ENCODE results near the gene B3GNT7. TPM values are rescaled to one million over a fixed set of nuclear protein-coding genes. Genes with fewer than 3 reads are reported as not detected.

The B3GNT7 gene
- total and polyA plus RNA-seq, 7 experiments from 2014 or later = 0.24 to 5.6 (median 0.95) TPM; not detected in 3

GRCh38 chr2:231351648-231352047 lies 43.9 kb upstream of the B3GNT7 start:
- Mint-ChIP-seq H3K27ac (no peak overlapping the region), H3K9me3 (peaks cover 0 to 3% (median 0%) of the 10 kb centered on the region in 11 donors), H3K36me3 (no peaks in the 10 kb centered on the region), H3K27me3 (peaks cover 0 to 20% (median 4%) of the 10 kb centered on the region in 5 donors), H3K4me1 (peaks cover 0 to 2% (median 0%) of the 10 kb centered on the region in 7 donors), H3K4me3 (no peak overlapping the region)
- ChIA-PET CTCF (no interaction called here), POLR2A (no interaction called here)
- ATAC-seq (no peak), DNase-seq (no peak)
- no peaks in the 10 kb centered on the region for H3K4me1 ChIP-seq (ENCODE audit: control insufficient read depth in 2 of 2, insufficient read depth in 2 of 2, low read length in 2 of 2)
- H3K27me3 ChIP-seq (ENCODE audit: control insufficient read depth in 2 of 2, insufficient read depth in 2 of 2, low read length in 2 of 2) = no peaks in the 10 kb centered on the region
- intact Hi-C loops (cut with micrococcal nuclease) = no loop called here
- no peaks in the 10 kb centered on the region for H3K36me3 ChIP-seq (ENCODE audit: control insufficient read depth in 2 of 3, insufficient read depth in 3 of 3, low read length in 3 of 3)
- H3K4me3 ChIP-seq (ENCODE audit: low read length) = no peak overlapping the region
- no peak overlapping the region for H3K27ac ChIP-seq (ENCODE audit: low read depth, low read length)
- no peaks in the 10 kb centered on the region for H3K9me3 ChIP-seq (ENCODE audit: control insufficient read depth in 2 of 3, low read length in 3 of 3)

GRCh38 chr2:231353469-231353868 lies 42.0 kb upstream of the B3GNT7 start:
- Histone ChIP-seq H3K36me3 (ENCODE audit: control insufficient read depth in 2 of 3, insufficient read depth in 3 of 3, low read length in 3 of 3) (no peaks in the 10 kb centered on the region), H3K27ac (ENCODE audit: low read depth, low read length) (no peak overlapping the region), H3K9me3 (ENCODE audit: control insufficient read depth in 2 of 3, low read length in 3 of 3) (no peaks in the 10 kb centered on the region), H3K4me3 (ENCODE audit: low read length) (no peak overlapping the region), H3K4me1 (ENCODE audit: control insufficient read depth in 2 of 2, insufficient read depth in 2 of 2, low read length in 2 of 2) (no peaks in the 10 kb centered on the region), H3K27me3 (ENCODE audit: control insufficient read depth in 2 of 2, insufficient read depth in 2 of 2, low read length in 2 of 2) (no peaks in the 10 kb centered on the region)
- Mint-ChIP-seq H3K27ac (no peak overlapping the region), H3K27me3 (peaks cover 0 to 7% (median 0%) of the 10 kb centered on the region in 5 donors), H3K9me3 (peaks cover 0 to 2% (median 0%) of the 10 kb centered on the region in 11 donors), H3K36me3 (no peaks in the 10 kb centered on the region), H3K4me1 (peaks cover 0 to 2% (median 0%) of the 10 kb centered on the region in 7 donors), H3K4me3 (no peak overlapping the region)
- no peak for DNase-seq
- no peak for ATAC-seq
- intact Hi-C loops (cut with micrococcal nuclease) = no loop called here
- POLR2A ChIA-PET = no interaction called here
- CTCF ChIA-PET = no interaction called here

- POLR2A ChIA-PET = no interaction called here
- ATAC-seq (no peak), DNase-seq (no peak)
- H3K9me3 ChIP-seq (ENCODE audit: control insufficient read depth in 2 of 3, low read length in 3 of 3) = no peaks in the 10 kb centered on the region
- intact Hi-C loops (cut with micrococcal nuclease) = no loop called here
- peaks cover 0 to under 1% (median 0%) of the 10 kb centered on the region in 7 donors for H3K4me1 Mint-ChIP-seq
- no peaks in the 10 kb centered on the region for H3K4me1 ChIP-seq (ENCODE audit: control insufficient read depth in 2 of 2, insufficient read depth in 2 of 2, low read length in 2 of 2)
- no peak overlapping the region for H3K27ac ChIP-seq (ENCODE audit: low read depth, low read length)
- no peaks in the 10 kb centered on the region for H3K36me3 Mint-ChIP-seq
- no peak overlapping the region for H3K4me3 ChIP-seq (ENCODE audit: low read length)
- no peak overlapping the region for H3K27ac Mint-ChIP-seq
- H3K36me3 ChIP-seq (ENCODE audit: control insufficient read depth in 2 of 3, insufficient read depth in 3 of 3, low read length in 3 of 3) = no peaks in the 10 kb centered on the region
- peaks cover 0 to 2% (median 0%) of the 10 kb centered on the region in 5 donors for H3K27me3 Mint-ChIP-seq
- CTCF ChIA-PET = no interaction called here
- no peak overlapping the region for H3K4me3 Mint-ChIP-seq
- H3K27me3 ChIP-seq (ENCODE audit: control insufficient read depth in 2 of 2, insufficient read depth in 2 of 2, low read length in 2 of 2) = no peaks in the 10 kb centered on the region
- H3K9me3 Mint-ChIP-seq = no peaks in the 10 kb centered on the region
These were observed 39.7 kb upstream of the B3GNT7 start for GRCh38 chr2:231355508-231356465.

- no peak for DNase-seq
- Histone ChIP-seq H3K4me3 (ENCODE audit: low read length) (no peak overlapping the region), H3K27ac (ENCODE audit: low read depth, low read length) (no peak overlapping the region), H3K27me3 (ENCODE audit: control insufficient read depth in 2 of 2, insufficient read depth in 2 of 2, low read length in 2 of 2) (no peaks in the 10 kb centered on the region), H3K9me3 (ENCODE audit: control insufficient read depth in 2 of 3, low read length in 3 of 3) (no peaks in the 10 kb centered on the region), H3K4me1 (ENCODE audit: control insufficient read depth in 2 of 2, insufficient read depth in 2 of 2, low read length in 2 of 2) (no peaks in the 10 kb centered on the region), H3K36me3 (ENCODE audit: control insufficient read depth in 2 of 3, insufficient read depth in 3 of 3, low read length in 3 of 3) (no peaks in the 10 kb centered on the region)
- Mint-ChIP-seq H3K9me3 (no peaks in the 10 kb centered on the region), H3K27ac (no peak overlapping the region), H3K4me3 (no peak overlapping the region), H3K27me3 (peaks cover 0 to 2% (median 0%) of the 10 kb centered on the region in 5 donors), H3K36me3 (no peaks in the 10 kb centered on the region), H3K4me1 (peaks cover 0 to 4% (median 0%) of the 10 kb centered on the region in 7 donors)
- ATAC-seq = no peak
- intact Hi-C loops (cut with micrococcal nuclease) = no loop called here
- CTCF ChIA-PET = no interaction called here
- POLR2A ChIA-PET = no interaction called here
These were observed 39.1 kb upstream of the B3GNT7 start for GRCh38 chr2:231356466-231356844.

- CTCF ChIA-PET = no interaction called here
- Histone ChIP-seq H3K4me3 (ENCODE audit: low read length) (no peak overlapping the region), H3K27ac (ENCODE audit: low read depth, low read length) (no peak overlapping the region), H3K4me1 (ENCODE audit: control insufficient read depth in 2 of 2, insufficient read depth in 2 of 2, low read length in 2 of 2) (no peaks in the 10 kb centered on the region), H3K9me3 (ENCODE audit: control insufficient read depth in 2 of 3, low read length in 3 of 3) (no peaks in the 10 kb centered on the region), H3K36me3 (ENCODE audit: control insufficient read depth in 2 of 3, insufficient read depth in 3 of 3, low read length in 3 of 3) (no peaks in the 10 kb centered on the region), H3K27me3 (ENCODE audit: control insufficient read depth in 2 of 2, insufficient read depth in 2 of 2, low read length in 2 of 2) (no peaks in the 10 kb centered on the region)
- Mint-ChIP-seq H3K27me3 (no peaks in the 10 kb centered on the region), H3K27ac (no peak overlapping the region), H3K4me3 (no peak overlapping the region), H3K9me3 (no peaks in the 10 kb centered on the region), H3K4me1 (peaks cover 0 to 10% (median under 1%) of the 10 kb centered on the region in 7 donors), H3K36me3 (no peaks in the 10 kb centered on the region)
- DNase-seq = no peak
- intact Hi-C loops (cut with micrococcal nuclease) = no loop called here
- ATAC-seq = no peak
- POLR2A ChIA-PET = no interaction called here
These were observed 38.5 kb upstream of the B3GNT7 start for GRCh38 chr2:231357048-231357447.

- no peaks in the 10 kb centered on the region for H3K27me3 Mint-ChIP-seq
- no peak overlapping the region for H3K4me3 ChIP-seq (ENCODE audit: low read length)
- H3K27ac Mint-ChIP-seq = no peak overlapping the region
- no peaks in the 10 kb centered on the region for H3K9me3 ChIP-seq (ENCODE audit: control insufficient read depth in 2 of 3, low read length in 3 of 3)
- no peak overlapping the region for H3K27ac ChIP-seq (ENCODE audit: low read depth, low read length)
- DNase-seq (no peak), ATAC-seq (no peak)
- peaks cover 0 to 16% (median 8%) of the 10 kb centered on the region in 7 donors for H3K4me1 Mint-ChIP-seq
- POLR2A ChIA-PET = no interaction called here
- no peaks in the 10 kb centered on the region for H3K27me3 ChIP-seq (ENCODE audit: control insufficient read depth in 2 of 2, insufficient read depth in 2 of 2, low read length in 2 of 2)
- H3K36me3 ChIP-seq (ENCODE audit: control insufficient read depth in 2 of 3, insufficient read depth in 3 of 3, low read length in 3 of 3) = no peaks in the 10 kb centered on the region
- CTCF ChIA-PET = no interaction called here
- no peaks in the 10 kb centered on the region for H3K4me1 ChIP-seq (ENCODE audit: control insufficient read depth in 2 of 2, insufficient read depth in 2 of 2, low read length in 2 of 2)
- no peaks in the 10 kb centered on the region for H3K36me3 Mint-ChIP-seq
- H3K9me3 Mint-ChIP-seq = no peaks in the 10 kb centered on the region
- H3K4me3 Mint-ChIP-seq = no peak overlapping the region
- intact Hi-C loops (cut with micrococcal nuclease) = no loop called here
These were observed 37.6 kb upstream of the B3GNT7 start for GRCh38 chr2:231357931-231358330.

GRCh38 chr2:231359441-231359840 lies 36.1 kb upstream of the B3GNT7 start:
- ATAC-seq = no peak
- intact Hi-C loops (cut with micrococcal nuclease) = no loop called here
- no peaks in the 10 kb centered on the region for H3K27me3 ChIP-seq (ENCODE audit: control insufficient read depth in 2 of 2, insufficient read depth in 2 of 2, low read length in 2 of 2)
- no peak overlapping the region for H3K27ac ChIP-seq (ENCODE audit: low read depth, low read length)
- ChIA-PET POLR2A (no interaction called here), CTCF (interaction anchor here (0.7 kb wide), 1 partner anchor 982 kb away, joined by 5 read pairs; no protein-coding TSS in a partner anchor)
- no peak overlapping the region for H3K4me3 Mint-ChIP-seq
- peaks cover 0 to 18% (median 9%) of the 10 kb centered on the region in 7 donors for H3K4me1 Mint-ChIP-seq
- no peak overlapping the region for H3K4me3 ChIP-seq (ENCODE audit: low read length)
- H3K36me3 ChIP-seq (ENCODE audit: control insufficient read depth in 2 of 3, insufficient read depth in 3 of 3, low read length in 3 of 3) = no peaks in the 10 kb centered on the region
- DNase-seq = no peak
- H3K4me1 ChIP-seq (ENCODE audit: control insufficient read depth in 2 of 2, insufficient read depth in 2 of 2, low read length in 2 of 2) = no peaks in the 10 kb centered on the region
- H3K9me3 ChIP-seq (ENCODE audit: control insufficient read depth in 2 of 3, low read length in 3 of 3) = no peaks in the 10 kb centered on the region
- no peaks in the 10 kb centered on the region for H3K9me3 Mint-ChIP-seq
- no peaks in the 10 kb centered on the region for H3K27me3 Mint-ChIP-seq
- H3K36me3 Mint-ChIP-seq = no peaks in the 10 kb centered on the region
- no peak overlapping the region for H3K27ac Mint-ChIP-seq

Measured in naive thymus-derived CD4-positive, alpha-beta T cell (primary cell).